DMS79 (cell line): ENCODE data around the gene CDK17.
"Not testable (repeated sequence)": the region's sequence is repeated elsewhere in the genome, so short reads cannot be mapped to it uniquely, and the experiment has no call there.

Source experiments
- DNase-seq: peaks from one replicate; lab custom pipeline; 2025; lab: John Stamatoyannopoulos, UW

CDK17 gene

DNA sequence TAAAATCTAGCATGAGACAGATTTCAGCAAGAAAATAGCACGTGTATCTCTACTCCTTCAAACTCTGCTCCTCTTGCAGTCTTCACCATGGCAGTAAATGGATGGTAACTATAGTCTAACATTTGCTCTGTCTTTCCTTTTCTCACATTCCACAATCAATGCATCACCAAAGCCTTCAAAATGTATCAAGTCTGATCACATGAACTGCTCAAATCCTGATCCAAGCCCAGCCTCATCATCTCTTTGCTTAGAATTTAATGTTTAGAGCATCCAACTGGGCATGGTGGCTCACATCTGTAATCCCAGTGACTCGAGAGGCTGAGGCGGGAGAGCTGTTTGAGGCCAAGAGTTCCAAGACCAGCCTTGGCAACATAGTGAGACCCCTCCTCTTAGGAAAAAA lies 45.9 kb downstream of the CDK17 start:
- DNase-seq = no peak

DNA sequence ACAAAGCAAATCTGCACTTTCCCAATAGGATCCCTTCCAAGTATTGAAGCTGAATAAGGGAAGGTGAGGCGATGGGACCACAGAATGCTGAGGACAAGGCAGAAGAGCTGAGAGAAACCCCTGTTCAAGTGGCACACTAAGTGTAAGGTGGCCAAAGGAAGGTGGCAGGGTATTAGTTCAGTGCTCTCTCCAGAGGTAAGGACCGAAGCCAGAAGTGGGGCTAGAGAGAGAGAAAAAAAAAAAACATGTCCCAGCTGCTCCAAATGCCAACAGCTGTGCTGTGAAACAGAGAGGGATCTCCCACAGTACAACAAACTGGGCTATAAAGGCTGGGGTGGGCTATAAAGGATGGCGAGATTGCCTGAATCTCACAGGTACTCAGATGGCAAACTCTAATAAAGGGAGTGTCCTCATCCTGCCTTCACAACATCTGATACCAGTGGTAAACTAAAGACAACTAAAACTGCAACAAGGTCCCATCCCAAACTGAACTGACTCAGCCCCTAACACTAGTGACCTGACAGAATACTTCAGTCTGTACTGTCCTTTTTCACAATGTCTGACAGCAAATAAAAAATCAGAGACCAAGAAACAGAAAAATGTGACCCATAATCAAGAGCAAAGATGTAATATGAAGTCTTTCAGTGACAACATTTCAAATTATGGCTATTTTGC lies 47.9 kb downstream of the CDK17 start:
- peak; percentile 5 for DNase-seq

- DNase-seq = no peak
Measured at GRCh38 chr12:96350982-96351381, 49.3 kb downstream of the CDK17 start.

GRCh38 chr12:96347130-96347699 lies 53.0 kb downstream of the CDK17 start:
- DNase-seq = no peak

DNA sequence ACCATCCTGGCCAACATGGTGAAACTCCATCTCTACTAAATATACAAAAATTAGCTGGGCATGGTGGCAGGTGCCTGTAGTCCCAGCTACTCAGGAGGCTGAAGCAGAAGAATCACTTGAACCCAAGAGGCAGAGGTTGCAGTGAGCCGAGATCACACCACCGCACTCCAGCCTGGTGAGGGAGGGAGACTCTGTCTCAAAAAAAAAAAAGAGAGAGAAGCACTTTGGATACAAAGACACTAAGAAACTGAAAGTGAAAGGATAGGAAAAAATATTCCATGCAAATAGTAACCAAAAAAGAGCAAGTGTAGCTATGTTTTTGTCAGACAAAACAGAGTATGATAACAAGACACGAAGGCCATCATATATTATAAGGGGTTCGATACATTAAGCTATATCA lies 53.5 kb downstream of the CDK17 start:
- DNase-seq = not testable (repeated sequence)

DNA sequence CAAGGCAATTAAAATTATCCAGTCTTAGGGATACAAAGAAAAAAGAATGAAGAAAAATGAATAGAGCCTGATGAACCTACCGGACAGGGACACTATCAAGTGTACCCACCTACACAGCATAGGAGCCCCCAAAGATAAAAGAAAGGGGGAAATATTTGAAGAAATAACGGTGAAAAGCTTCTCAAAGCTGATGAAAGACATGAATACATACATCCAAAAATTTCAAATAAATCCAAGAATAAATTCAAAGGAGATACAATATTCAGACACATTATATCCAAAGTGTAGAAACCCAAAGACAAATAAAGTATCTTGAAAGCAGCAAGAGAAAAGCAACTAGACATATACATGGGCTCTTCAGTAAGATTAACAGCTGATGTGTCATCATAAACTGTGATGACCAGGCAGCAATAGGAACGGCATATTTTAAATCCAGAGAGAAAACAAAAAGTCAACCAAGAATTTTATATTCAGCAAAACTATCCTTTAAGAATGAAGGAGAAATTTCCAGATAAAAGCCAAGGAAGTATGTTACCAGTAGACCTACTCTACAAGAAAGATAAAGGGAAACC lies 56.0 kb downstream of the CDK17 start:
- DNase-seq = no peak

DNA sequence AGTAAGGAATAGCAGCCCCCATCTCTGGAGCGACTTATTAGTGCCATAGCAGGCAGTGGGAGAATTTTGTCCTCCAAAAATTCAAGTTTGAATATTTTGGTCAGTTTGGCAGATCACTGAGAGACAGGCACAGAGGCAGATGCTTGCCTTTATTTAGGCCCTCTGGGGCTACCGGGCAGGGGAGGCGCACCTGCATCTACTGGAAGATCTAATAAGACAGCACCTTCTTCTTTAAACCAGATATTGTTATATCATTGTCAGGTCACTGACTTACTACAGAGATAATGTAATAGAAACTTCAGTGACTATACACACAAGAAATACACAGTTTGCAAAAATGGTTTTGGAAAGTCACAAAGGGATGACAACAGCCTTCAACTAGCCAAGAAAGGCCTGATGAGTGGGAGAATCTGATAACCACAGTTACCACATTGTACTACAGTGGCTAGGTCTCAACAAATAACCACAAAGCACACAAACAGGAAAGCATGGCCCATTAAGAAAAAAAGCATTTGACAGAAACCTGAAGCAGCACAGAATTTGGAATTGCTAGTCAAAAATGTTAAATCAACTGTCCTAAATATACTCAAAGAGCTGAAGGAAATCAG lies 56.8 kb downstream of the CDK17 start:
- DNase-seq = no peak

- DNase-seq = not testable (repeated sequence)
Measured at GRCh38 chr12:96339666-96340065, 60.6 kb downstream of the CDK17 start.

- DNase-seq = no peak
Measured at GRCh38 chr12:96338852-96339471, 61.3 kb downstream of the CDK17 start.

- no peak for DNase-seq
Measured at GRCh38 chr12:96337953-96338352, 62.3 kb downstream of the CDK17 start.

DNA sequence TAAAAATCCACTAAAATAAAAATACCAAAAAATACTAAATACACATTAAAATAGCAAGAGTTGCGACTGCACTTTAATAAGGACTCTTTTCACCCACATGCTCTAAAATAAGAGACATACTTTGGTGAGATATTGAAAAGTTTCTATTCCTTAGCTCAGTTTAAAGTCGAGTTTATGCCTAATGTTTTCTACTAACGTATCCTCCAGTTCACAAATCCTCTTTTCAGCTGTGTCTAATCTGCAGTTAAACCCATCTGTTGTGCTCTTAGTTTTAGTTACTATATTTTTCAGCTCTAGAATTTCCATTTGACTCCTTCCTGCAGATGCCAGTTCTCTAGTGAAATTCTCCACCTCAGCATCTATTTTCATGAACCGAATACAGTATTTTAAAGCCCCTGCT lies 63.8 kb downstream of the CDK17 start:
- DNase-seq = no peak

DNA sequence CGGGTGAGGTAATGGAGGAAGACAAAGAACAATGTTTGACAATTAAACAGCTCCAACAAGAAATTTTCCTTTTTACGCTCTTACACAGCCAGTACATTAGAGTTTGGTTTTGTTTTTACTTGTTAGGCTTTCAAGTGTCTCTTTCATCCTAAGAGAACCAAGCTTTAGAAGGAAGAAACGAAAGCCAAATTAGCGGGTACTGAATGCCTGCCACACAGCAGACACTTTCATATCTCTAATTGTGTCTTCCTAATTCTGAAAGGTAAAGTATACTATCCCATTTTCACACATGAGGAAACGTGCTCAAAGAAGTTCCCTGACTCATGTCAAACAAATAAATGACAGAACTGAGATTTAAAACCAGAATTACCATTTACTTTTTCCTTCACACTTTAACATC lies 65.0 kb downstream of the CDK17 start:
- no peak for DNase-seq

DNA sequence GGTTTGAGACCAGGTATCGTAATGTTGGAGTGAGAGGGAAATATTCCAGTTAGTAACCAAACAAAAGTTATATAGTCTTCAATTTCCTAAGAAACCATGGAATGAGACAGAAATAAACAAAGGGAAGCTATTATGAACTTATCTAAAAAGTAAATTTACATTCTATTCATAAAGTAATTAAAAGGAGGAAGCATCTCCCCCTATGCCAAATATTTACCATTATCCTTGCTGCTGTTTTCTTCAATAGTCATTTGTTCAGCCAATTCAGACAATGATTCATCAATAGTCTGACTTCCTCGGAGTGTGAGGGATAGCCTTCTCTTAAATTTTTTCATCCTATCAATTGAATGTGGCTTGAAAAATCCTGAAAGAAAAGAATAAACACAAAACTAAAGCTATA lies 65.7 kb downstream of the CDK17 start:
- DNase-seq = no peak

GRCh38 chr12:96329545-96329944 lies 70.7 kb downstream of the CDK17 start:
- no peak for DNase-seq

DNA sequence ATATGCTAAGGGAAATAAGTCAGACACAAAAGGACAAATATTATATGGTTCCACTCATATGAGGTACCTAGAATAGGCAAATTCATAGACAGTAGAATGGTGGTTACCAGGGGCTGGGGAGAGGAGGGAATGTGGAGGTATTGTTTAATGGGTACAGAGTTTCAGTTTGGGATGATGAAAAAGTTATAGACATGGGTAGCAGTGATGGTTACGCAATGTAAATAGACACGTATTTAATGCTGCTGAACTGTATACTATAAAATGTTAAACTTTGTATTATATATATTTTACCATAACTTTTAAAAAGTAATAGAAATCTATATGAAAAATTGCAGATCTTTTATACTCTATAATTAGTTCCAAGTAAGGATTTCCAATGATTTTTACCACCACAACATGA lies 71.2 kb downstream of the CDK17 start:
- DNase-seq = no peak

DNA sequence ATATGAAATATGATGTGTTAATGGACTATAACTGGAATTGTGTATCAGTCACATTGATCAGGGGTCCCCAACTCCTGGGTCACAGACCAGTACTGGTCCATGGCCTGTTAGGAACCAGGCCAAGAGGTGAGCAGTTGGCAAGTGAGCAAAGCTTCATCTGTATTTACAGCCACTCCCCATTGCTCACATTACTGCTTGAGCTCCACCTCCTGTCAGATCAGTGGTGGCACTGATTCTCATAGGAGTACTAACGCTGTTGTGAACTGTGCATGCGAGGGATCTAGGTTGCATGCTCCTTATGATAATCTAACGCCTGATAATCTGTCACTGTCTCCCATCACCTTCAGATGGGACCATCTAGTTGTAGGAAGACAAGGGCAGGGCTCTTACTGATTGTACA lies 72.3 kb downstream of the CDK17 start:
- DNase-seq = no peak

DNA sequence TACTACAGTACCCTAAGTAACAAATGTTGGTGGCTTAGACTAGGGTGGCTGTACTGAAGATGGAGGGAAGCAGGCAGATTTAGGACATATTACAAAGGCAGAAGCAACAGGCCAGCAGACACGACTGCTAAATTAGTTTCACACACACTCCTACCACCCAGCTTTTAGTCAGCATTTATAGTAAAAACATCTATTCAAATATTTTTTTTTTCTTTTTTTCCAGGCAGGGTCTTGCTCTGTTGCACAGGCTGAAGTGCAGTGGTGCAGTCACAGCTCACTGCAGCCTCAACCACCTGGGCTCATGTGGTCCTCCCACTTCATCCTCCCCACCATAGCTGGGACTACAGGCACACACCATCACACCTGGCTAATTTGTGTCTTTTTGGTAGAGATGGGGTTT lies 72.9 kb downstream of the CDK17 start:
- no peak for DNase-seq

DNA sequence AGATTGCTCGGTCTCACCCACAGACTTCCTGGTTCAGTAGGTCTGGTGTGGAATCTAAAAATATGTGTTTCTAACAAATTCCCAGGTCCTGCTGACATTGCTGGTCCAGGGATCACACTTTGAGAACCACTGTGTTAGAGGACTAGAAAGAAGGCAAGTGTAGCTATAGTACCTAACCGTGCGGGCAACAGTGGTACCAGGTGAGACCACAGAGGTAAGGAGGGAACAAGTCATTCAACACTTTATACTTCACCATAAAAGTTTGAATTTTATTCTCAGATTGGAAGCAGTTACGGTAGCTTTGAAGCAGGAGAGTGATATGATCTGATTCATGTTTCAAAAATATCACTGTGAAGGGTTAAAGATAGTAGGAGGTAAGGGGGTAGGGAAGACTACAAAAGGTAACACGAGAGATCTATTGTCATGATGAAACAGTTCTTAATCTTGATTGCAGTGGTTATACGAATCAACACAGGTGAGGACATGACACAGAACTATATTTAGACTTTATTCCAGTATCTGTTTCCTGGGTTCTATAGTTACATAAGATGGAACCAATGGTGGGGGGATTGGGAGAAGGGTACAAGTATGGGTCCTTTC lies 73.5 kb downstream of the CDK17 start:
- no peak for DNase-seq

DNA sequence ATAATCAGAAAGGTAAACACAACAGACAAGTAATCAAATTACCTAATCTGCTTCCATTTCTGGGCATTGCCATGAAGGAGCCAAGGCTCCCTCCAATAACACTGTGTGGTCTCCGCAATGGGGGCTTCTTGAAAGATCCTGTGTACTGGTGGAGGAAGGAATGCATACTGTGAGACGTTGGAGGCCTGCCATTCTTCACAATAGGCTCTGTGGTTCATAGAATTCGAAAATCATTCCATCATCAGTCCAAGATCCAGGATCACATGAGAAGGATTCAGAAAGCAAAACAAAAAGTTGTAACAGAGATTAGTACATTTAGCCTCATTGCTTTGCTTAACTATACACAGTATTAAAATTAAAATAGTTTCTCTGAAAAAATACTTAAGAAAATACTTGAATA lies 76.3 kb downstream of the CDK17 start:
- no peak for DNase-seq

GRCh38 chr12:96322720-96323119 lies 77.5 kb downstream of the CDK17 start:
- no peak for DNase-seq

GRCh38 chr12:96321941-96322340 lies 78.3 kb downstream of the CDK17 start:
- DNase-seq = no peak

- not testable (repeated sequence) for DNase-seq
Measured at GRCh38 chr12:96317801-96318200, 82.4 kb downstream of the CDK17 start.
